Transverse colon (tissue), 4 donors: ENCODE data around the gene GLOD5. TPM values are rescaled to one million over a fixed set of nuclear protein-coding genes. Genes with fewer than 3 reads are reported as not detected.

Experiments used
- DNase-seq: peaks from one replicate; pipeline ENCODE4 v3.0.0-alpha.2; 2019
- H3K27ac ChIP-seq, 4 donors: fragments of 200-600 bp; sonication (generic); 2 replicates each; pipeline ENCODE4 v1.5.1; 2016 to 2018; ENCODE audit warnings: inconsistent platforms in 4 of 4
- H3K27me3 ChIP-seq: fragments of 200-600 bp; sonication (generic); 2 replicates; pipeline ENCODE4 v1.5.1; 2017; ENCODE audit warnings: inconsistent platforms
- H3K36me3 ChIP-seq, 4 donors: fragments of 200-600 bp; sonication (generic); 2 replicates each; pipeline ENCODE4 v1.5.1; 2017 to 2019; ENCODE audit warnings: inconsistent platforms in 4 of 4
- H3K4me1 ChIP-seq, 4 donors: fragments of 200-600 bp; sonication (generic); 2 replicates each; pipeline ENCODE4 v1.5.1; 2017 to 2020; ENCODE audit warnings: inconsistent platforms in 4 of 4
- H3K4me3 ChIP-seq, 4 donors: fragments of 200-600 bp; sonication (generic); 1 replicate in 1 of 4; 2 replicates in 3 of 4; pipeline versions ENCODE4 v1.5.1 to v1.6.1; 2017 to 2019; ENCODE audit warnings: inconsistent platforms in 4 of 4
- H3K9me3 ChIP-seq, 2 donors: fragments of 200-600 bp; sonication (generic); 2 replicates each; pipeline ENCODE4 v1.5.1; 2017 to 2019; ENCODE audit warnings: inconsistent platforms in 2 of 2
- EP300 ChIP-seq: sonication (generic); formaldehyde crosslinking; IDR thresholded peaks from one replicate; pipeline ENCODE4 v1.6.1; 2017; ENCODE audit warnings: antibody characterized with exemption, low read depth
- POLR2A ChIP-seq: fragments of 450-650 bp; IDR thresholded peaks from one replicate; pipeline ENCODE4 v1.6.1; 2016; ENCODE audit warnings: antibody characterized with exemption, mild to moderate bottlenecking, moderate library complexity
- POLR2AphosphoS5 ChIP-seq, 3 donors: sonication (generic); formaldehyde crosslinking; IDR thresholded peaks; one replicate each; pipeline ENCODE4 v1.6.1; 2016; ENCODE audit warnings: antibody characterized with exemption in 3 of 3
- WGBS, 2 donors: methylation state at CpG; one replicate each; pipeline ENCODE4 v1.1.5; 2018; ENCODE audit warnings: low coverage in 1 of 2; 5-methylcytosine and 5-hydroxymethylcytosine counted together
- in situ Hi-C, 4 donors: fragments of 200-750 bp; cut with MboI; loops; one replicate each; pipeline versions ENCODE4 v1.15.0 to v1.15.1; 2017; ENCODE audit warnings: low sequenced_read_pairs in 3 of 4, low pct_ligation_motif_present in 1 of 4, low pct_unique_long_range_greater_than_20kb in 1 of 4
- intact Hi-C: fragments of 100-400 bp; cut with DNase I; formaldehyde crosslinking; loops from one replicate; pipeline ENCODE4 v1.15.1; 2023; ENCODE audit warnings: low total_unique reads
- total RNA-seq, 4 donors: library from RNA; depleted of rRNA; stranded (reverse); fragments of >200 nt; gene quantifications; one replicate each; pipeline ENCODE4 v1.1.0, GENCODE V29; 2016
- TF ChIP-seq, protein P1 (sequence below), 5 experiments: fragments of 200-600 bp in 3 of 5; fragments of 450-650 bp in 2 of 5; sonication (generic) in 3 of 5; IDR thresholded peaks; 1 replicate in 2 of 5; 2 replicates in 3 of 5; pipeline ENCODE4 v1.5.1; 2016 to 2017; ENCODE audit warnings: antibody characterized with exemption in 5 of 5, inconsistent platforms in 3 of 5, mild to moderate bottlenecking in 2 of 5, moderate library complexity in 1 of 5

GLOD5 gene
- total RNA-seq, 4 donors from 2014 or later, result 4.8 to 18.4 TPM; not detected in 2

DNA sequence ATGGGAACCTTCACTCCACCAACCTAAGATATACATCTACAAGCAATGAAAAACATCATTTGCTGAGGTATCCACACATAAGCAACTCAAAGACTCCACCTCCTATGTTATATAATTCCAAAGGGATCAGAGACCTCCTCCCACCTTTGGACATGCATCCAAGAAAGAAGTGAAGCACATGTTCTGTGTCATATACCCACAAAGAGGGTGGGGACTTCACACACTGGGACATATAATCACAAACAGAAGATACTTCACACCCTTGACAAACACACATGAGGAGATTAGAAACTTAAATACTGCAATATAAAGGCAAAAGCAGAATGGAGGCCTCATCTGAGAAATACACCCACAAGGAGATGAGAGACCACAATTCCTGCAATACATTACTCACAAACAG is 39.6 kb upstream of the GLOD5 start:
- no peaks in the 10 kb centered on the region for H3K4me1 ChIP-seq
- no peaks in the 10 kb centered on the region for H3K27me3 ChIP-seq
- H3K27ac ChIP-seq, result peak overlapping the region in 1 of 4 donors; percentile 16
- no peaks in the 10 kb centered on the region for H3K9me3 ChIP-seq
- no peak for DNase-seq
- no peaks in the 10 kb centered on the region for H3K36me3 ChIP-seq
- intact Hi-C loops, result no loop called here
- H3K4me3 ChIP-seq, result no peak overlapping the region
- TF ChIP-seq EP300 (no peak), POLR2AphosphoS5 (IDR thresholded peaks at IDR 0.05) (no peak), POLR2A (no peak)
- TF ChIP-seq, protein P1, sequence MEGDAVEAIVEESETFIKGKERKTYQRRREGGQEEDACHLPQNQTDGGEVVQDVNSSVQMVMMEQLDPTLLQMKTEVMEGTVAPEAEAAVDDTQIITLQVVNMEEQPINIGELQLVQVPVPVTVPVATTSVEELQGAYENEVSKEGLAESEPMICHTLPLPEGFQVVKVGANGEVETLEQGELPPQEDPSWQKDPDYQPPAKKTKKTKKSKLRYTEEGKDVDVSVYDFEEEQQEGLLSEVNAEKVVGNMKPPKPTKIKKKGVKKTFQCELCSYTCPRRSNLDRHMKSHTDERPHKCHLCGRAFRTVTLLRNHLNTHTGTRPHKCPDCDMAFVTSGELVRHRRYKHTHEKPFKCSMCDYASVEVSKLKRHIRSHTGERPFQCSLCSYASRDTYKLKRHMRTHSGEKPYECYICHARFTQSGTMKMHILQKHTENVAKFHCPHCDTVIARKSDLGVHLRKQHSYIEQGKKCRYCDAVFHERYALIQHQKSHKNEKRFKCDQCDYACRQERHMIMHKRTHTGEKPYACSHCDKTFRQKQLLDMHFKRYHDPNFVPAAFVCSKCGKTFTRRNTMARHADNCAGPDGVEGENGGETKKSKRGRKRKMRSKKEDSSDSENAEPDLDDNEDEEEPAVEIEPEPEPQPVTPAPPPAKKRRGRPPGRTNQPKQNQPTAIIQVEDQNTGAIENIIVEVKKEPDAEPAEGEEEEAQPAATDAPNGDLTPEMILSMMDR (IDR thresholded peaks at IDR 0.05), result no peak
- in situ Hi-C loops, result no loop called here

DNA sequence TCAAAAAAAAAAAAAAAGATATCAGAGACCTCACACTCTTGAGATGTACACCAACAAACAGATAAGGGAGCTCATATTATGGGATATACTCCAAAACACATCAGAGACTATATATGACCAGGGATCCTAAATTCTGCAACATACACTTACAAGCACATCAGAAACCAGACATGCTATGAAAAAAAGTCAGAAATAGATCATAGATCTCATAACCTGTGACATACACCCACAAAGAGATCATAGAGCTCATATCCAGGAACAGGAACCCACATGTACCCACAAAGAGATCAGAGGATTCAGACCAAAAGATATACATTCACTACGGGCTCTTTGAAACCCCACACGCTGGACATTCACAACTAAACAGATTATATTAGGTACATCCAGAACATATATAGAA is 35.0 kb upstream of the GLOD5 start:
- Histone ChIP-seq H3K9me3 (no peaks in the 10 kb centered on the region), H3K27ac (no peak overlapping the region), H3K27me3 (no peaks in the 10 kb centered on the region), H3K36me3 (no peaks in the 10 kb centered on the region), H3K4me1 (no peaks in the 10 kb centered on the region), H3K4me3 (no peak overlapping the region)
- intact Hi-C loops, result no loop called here
- no peak for DNase-seq
- in situ Hi-C loops, result no loop called here
- TF ChIP-seq POLR2AphosphoS5 (IDR thresholded peaks at IDR 0.05) (no peak), EP300 (no peak), POLR2A (no peak)
- TF ChIP-seq, protein P1 (IDR thresholded peaks at IDR 0.05), result no peak
- 80% methylated on average over 2 of the region's 2 CpGs; no CpG with 5 or more reads in 1 of the 2 donors for WGBS, 2 donors

- intact Hi-C loops (no loop called here), in situ Hi-C loops (no loop called here)
- Histone ChIP-seq H3K4me3 (no peak overlapping the region), H3K27ac (no peak overlapping the region), H3K9me3 (no peaks in the 10 kb centered on the region), H3K4me1 (no peaks in the 10 kb centered on the region), H3K27me3 (no peaks in the 10 kb centered on the region), H3K36me3 (no peaks in the 10 kb centered on the region)
- TF ChIP-seq POLR2AphosphoS5 (IDR thresholded peaks at IDR 0.05), result no peak
- no peak for TF ChIP-seq POLR2A
- no peak for TF ChIP-seq EP300
- TF ChIP-seq, protein P1 (IDR thresholded peaks at IDR 0.05), result no peak
- no peak for DNase-seq
Observed at GRCh38 chrX:48728653-48729052, 32.9 kb upstream of the GLOD5 start.

DNA sequence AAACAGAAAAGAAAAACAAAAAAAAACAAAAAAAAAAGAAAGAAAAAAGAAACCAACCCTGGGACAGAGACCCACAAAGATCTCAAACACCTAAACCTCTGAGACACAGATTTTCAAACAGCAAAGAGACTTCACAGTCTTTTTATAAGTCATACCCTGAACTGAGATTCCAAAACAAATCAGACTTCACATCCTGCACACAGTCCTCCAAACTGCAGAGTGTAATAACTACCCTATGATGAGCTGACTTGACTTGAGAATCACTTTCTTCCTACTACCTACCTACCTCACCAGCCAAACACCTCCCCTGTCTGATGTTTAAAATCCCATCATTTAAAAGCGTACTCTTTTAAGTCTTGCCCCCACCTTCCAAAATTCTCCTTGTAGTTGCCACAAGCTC is 25.2 kb upstream of the GLOD5 start:
- Histone ChIP-seq H3K36me3 (no peaks in the 10 kb centered on the region), H3K4me3 (no peak overlapping the region), H3K9me3 (no peaks in the 10 kb centered on the region), H3K4me1 (peaks cover 0 to 6% (median 0%) of the 10 kb centered on the region in 4 donors), H3K27ac (peak overlapping the region in 1 of 4 donors; percentile 93), H3K27me3 (no peaks in the 10 kb centered on the region)
- in situ Hi-C loops, result no loop called here
- intact Hi-C loops, result no loop called here
- no peak for DNase-seq
- TF ChIP-seq EP300 (no peak), POLR2A (no peak), POLR2AphosphoS5 (IDR thresholded peaks at IDR 0.05) (no peak)
- TF ChIP-seq, protein P1 (IDR thresholded peaks at IDR 0.05), result no peak
- 80 to 87% methylated on average over 1 of the region's 1 CpG for WGBS, 2 donors
